Mucosa of rectum (tissue), 2 donors: ENCODE measurements around the gene PGRMC2.

Source experiments
- H3K27ac ChIP-seq, 2 donors: one replicate each; pipeline ENCODE4 v1.7.0; 2013; ENCODE audit warnings: inconsistent platforms in 2 of 2, low read depth in 2 of 2, low read length in 2 of 2
- H3K27me3 ChIP-seq, 2 donors: one replicate each; pipeline ENCODE4 v1.7.0; 2013; ENCODE audit warnings: low read length in 2 of 2; ENCODE audit not compliant: control insufficient read depth in 2 of 2, insufficient read depth in 2 of 2
- H3K36me3 ChIP-seq, 2 donors: one replicate each; pipeline ENCODE4 v1.7.0; 2013; ENCODE audit warnings: low read length in 2 of 2; ENCODE audit not compliant: control insufficient read depth in 2 of 2, insufficient read depth in 2 of 2
- H3K4me1 ChIP-seq, 2 donors: one replicate each; pipeline ENCODE4 v1.7.0; 2013; ENCODE audit warnings: low read length in 2 of 2, mild to moderate bottlenecking in 1 of 2; ENCODE audit not compliant: control insufficient read depth in 2 of 2, insufficient read depth in 2 of 2
- H3K4me3 ChIP-seq, 2 donors: one replicate each; pipeline ENCODE4 v1.7.0; 2013; ENCODE audit warnings: low read length in 2 of 2
- H3K9ac ChIP-seq, 2 donors: one replicate each; pipeline ENCODE4 v1.7.0; 2013; ENCODE audit warnings: low read length in 2 of 2, low read depth in 1 of 2, mild to moderate bottlenecking in 1 of 2
- H3K9me3 ChIP-seq, 2 donors: one replicate each; pipeline ENCODE4 v1.7.0; 2013; ENCODE audit warnings: low read length in 2 of 2; ENCODE audit not compliant: control insufficient read depth in 2 of 2
- donor health status: healthy.
- donor health status: Normal muscosa, but diverticular disease.

The PGRMC2 gene

DNA sequence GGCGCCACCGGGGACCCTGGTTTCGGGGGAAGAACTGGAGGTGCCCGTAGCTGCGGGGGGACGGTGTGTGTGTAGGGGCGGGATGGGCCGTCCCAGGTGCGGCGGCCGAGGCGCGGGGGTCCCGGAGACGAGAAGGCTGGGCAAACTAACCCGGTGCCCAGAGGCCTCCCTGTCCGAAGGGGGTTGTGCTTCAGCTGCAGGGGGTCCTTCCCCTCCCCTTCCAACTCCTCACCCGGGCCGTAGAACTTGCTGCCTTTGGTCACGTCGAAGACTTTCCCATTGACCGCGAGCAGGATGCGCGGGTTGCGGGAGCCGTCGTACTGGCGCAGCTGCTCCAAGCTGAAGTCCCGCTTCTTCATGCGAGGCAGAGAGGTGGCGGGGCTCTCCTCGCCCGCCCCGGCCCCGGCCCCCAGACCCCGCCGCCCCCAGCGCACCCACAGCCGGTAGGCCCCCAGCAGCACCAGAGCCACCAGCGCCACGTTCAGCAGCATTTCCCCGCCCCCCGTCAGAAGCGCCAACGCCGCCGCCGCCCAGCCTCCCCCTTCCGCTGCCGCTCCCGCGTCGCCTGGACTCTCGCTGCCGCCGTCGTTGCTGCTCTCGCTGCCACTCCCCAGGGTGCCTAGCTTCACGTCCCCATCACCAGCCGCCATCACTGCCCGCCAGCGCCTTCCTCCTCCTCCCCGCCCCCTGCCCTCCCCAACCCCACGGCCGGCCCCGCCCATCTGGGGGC is at the start of gene PGRMC2:
Gene PGRMC2 (minus strand): TSS at position 673 of the 730 bp plus-strand sequence. CDS start 23 bp downstream, at position 650.
- Histone ChIP-seq H3K36me3 (peaks cover 0 to 6% of the 10 kb centered on the region in 2 donors), H3K4me3 (peak within 1 kb of the TSS; percentile 83 to 88), H3K9me3 (no peaks in the 10 kb centered on the region), H3K27me3 (no peaks in the 10 kb centered on the region), H3K27ac (peak within 1 kb of the TSS; percentile 95 to 98), H3K4me1 (peaks cover 0 to 23% of the 10 kb centered on the region in 2 donors), H3K9ac (peak within 1 kb of the TSS; percentile 91 to 93)

DNA sequence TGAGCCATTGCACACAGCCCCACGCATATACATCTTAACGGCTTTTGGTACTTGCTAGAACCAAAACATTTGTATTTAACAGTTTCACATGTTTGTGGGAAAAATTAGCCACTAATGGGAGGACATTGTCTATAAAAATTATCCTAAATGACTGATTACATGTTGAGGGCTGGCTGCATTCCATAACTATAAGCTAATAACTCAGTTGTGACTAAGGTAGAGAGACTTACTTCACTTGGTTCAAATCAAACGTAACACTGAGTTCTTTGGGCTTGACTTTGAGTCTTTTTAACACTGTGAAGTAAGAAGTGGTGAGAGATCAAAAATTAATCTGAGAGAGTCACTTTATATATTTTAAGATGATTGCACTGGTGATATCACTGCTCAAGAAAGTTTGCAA is 47.9 kb upstream of the PGRMC2 start:
- H3K4me1 ChIP-seq = no peaks in the 10 kb centered on the region
- H3K27me3 ChIP-seq = no peaks in the 10 kb centered on the region
- H3K9me3 ChIP-seq = no peaks in the 10 kb centered on the region
- no peak overlapping the region for H3K4me3 ChIP-seq
- no peak overlapping the region for H3K27ac ChIP-seq
- no peaks in the 10 kb centered on the region for H3K36me3 ChIP-seq
- no peak overlapping the region for H3K9ac ChIP-seq

DNA sequence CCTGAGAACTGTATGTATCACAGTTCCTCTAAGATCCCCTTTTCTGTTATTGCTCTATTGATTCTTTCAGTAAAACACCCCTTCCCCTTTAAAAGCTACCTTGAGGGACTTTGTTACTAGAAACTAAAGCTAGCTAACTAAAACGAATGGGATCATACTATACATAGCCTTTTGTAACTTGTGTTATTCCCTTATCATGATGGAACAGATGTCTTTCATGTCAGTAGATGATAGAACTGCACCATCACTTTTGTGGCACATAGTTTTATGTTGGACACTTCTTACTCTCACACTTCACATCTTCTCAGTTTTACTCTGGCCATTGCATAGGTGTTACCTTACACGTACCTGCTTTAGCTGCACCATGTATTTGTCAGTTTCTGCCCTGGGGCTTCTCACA is 46.6 kb upstream of the PGRMC2 start:
- Histone ChIP-seq H3K27me3 (no peaks in the 10 kb centered on the region), H3K27ac (no peak overlapping the region), H3K4me1 (no peaks in the 10 kb centered on the region), H3K36me3 (no peaks in the 10 kb centered on the region), H3K4me3 (no peak overlapping the region), H3K9me3 (no peaks in the 10 kb centered on the region), H3K9ac (no peak overlapping the region)

DNA sequence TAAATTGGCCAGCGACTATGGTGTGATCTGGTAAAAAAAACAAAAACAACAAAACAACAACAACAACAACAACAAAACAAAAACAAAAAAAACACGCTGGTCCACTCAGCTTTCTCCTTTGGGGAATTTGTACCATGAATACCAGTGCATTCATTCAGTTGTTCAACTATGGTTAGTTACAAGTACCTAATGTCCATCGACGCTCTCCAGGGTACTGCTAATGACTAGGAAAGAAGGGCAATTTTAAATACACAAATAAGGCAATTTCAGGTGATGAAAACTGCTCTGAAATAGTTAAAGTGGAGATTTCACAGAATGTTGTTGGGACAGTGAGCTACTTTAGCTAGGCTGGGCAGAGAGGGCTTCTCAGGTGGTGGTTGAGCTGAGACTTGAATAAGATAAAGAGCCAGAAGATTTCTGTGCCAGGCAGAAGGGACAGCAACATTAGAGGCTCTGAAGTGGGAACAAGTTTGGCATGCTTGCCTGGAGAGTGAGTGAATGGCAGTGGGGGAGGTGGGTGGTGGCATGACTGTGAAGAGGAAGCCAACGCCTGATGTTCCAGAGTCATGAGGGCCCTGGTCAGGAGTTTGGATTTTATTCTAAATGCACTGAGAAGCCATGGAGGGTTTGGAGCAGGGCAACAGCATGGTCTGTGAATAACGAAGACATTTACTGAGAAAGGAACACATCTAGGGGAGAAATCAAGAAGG is 45.9 kb upstream of the PGRMC2 start:
- H3K27me3 ChIP-seq = no peaks in the 10 kb centered on the region
- H3K36me3 ChIP-seq = no peaks in the 10 kb centered on the region
- H3K27ac ChIP-seq = no peak overlapping the region
- no peaks in the 10 kb centered on the region for H3K4me1 ChIP-seq
- no peak overlapping the region for H3K9ac ChIP-seq
- H3K9me3 ChIP-seq = no peaks in the 10 kb centered on the region
- no peak overlapping the region for H3K4me3 ChIP-seq

- H3K4me1 ChIP-seq = no peaks in the 10 kb centered on the region
- no peak overlapping the region for H3K4me3 ChIP-seq
These were observed 44.5 kb upstream of the PGRMC2 start for GRCh38 chr4:128332081-128332480.

GRCh38 chr4:128329638-128330037 is 42.0 kb upstream of the PGRMC2 start:
- H3K9me3 ChIP-seq = no peaks in the 10 kb centered on the region
- no peak overlapping the region for H3K4me3 ChIP-seq
- H3K9ac ChIP-seq = no peak overlapping the region
- H3K27me3 ChIP-seq = no peaks in the 10 kb centered on the region
- H3K4me1 ChIP-seq = no peaks in the 10 kb centered on the region
- H3K36me3 ChIP-seq = no peaks in the 10 kb centered on the region
- H3K27ac ChIP-seq = no peak overlapping the region

More at GRCh38 chr4:128332081-128332480, 44.5 kb upstream of the PGRMC2 start:
- no peaks in the 10 kb centered on the region for H3K36me3 ChIP-seq
- H3K27ac ChIP-seq = no peak overlapping the region
- no peak overlapping the region for H3K9ac ChIP-seq
- H3K27me3 ChIP-seq = no peaks in the 10 kb centered on the region
- H3K9me3 ChIP-seq = no peaks in the 10 kb centered on the region

- Histone ChIP-seq H3K4me1 (no peaks in the 10 kb centered on the region), H3K9me3 (no peaks in the 10 kb centered on the region), H3K9ac (no peak overlapping the region), H3K27ac (no peak overlapping the region), H3K27me3 (no peaks in the 10 kb centered on the region), H3K4me3 (no peak overlapping the region), H3K36me3 (no peaks in the 10 kb centered on the region)
These were observed 40.5 kb upstream of the PGRMC2 start for GRCh38 chr4:128328106-128328505.

DNA sequence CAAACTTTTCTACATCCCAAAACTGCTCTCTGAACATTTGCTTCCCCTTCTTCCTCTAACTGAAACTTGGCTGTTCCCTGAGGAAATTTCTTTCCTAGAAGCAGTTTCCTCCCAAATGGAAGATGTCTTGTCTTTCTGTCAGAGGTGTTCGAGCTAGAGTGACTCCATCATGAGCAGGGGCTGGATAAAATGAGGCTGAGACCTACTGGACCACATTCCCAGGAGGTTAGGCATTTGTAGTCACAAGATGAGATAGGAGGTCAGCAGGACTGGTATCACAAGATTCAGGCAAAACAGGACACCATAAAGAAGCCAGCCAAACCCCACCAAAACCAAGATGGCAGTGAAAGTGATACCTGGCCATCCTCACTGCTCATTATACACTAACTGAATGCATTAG is 35.8 kb upstream of the PGRMC2 start:
- Histone ChIP-seq H3K27ac (no peak overlapping the region), H3K36me3 (no peaks in the 10 kb centered on the region), H3K4me3 (no peak overlapping the region), H3K9me3 (no peaks in the 10 kb centered on the region), H3K27me3 (no peaks in the 10 kb centered on the region), H3K4me1 (no peaks in the 10 kb centered on the region), H3K9ac (no peak overlapping the region)

GRCh38 chr4:128322986-128323385 is 35.4 kb upstream of the PGRMC2 start:
- Histone ChIP-seq H3K4me1 (no peaks in the 10 kb centered on the region), H3K36me3 (no peaks in the 10 kb centered on the region), H3K4me3 (no peak overlapping the region), H3K9me3 (no peaks in the 10 kb centered on the region), H3K27ac (no peak overlapping the region), H3K9ac (no peak overlapping the region), H3K27me3 (no peaks in the 10 kb centered on the region)

- H3K4me3 ChIP-seq = no peak overlapping the region
- no peaks in the 10 kb centered on the region for H3K4me1 ChIP-seq
These were observed 34.7 kb upstream of the PGRMC2 start for GRCh38 chr4:128322311-128322710.

More at GRCh38 chr4:128322311-128322710, 34.7 kb upstream of the PGRMC2 start:
- no peaks in the 10 kb centered on the region for H3K9me3 ChIP-seq
- no peaks in the 10 kb centered on the region for H3K27me3 ChIP-seq
- H3K36me3 ChIP-seq = no peaks in the 10 kb centered on the region
- H3K27ac ChIP-seq = no peak overlapping the region
- H3K9ac ChIP-seq = no peak overlapping the region
